SJCRH30 (cell line): ENCODE measurements around the gene PEX11G. TPM values are rescaled to one million over a fixed set of nuclear protein-coding genes. Genes with fewer than 3 reads are reported as not detected.

Experiments
- DNase-seq, 2 experiments: peaks; one replicate each; pipeline ENCODE4 v3.0.0-alpha.2; 2015 to 2020
- H3K27ac ChIP-seq: fragments of 250-450 bp; sonication (Bioruptor Pico); 2 replicates; pipeline ENCODE4 v1.5.1; 2020; ENCODE audit warnings: mild to moderate bottlenecking, moderate library complexity
- H3K27me3 ChIP-seq: fragments of 250-450 bp; sonication (Bioruptor Pico); 2 replicates; pipeline ENCODE4 v1.5.1; 2020; ENCODE audit warnings: mild to moderate bottlenecking, moderate library complexity
- H3K36me3 ChIP-seq: fragments of 250-450 bp; sonication (Bioruptor Pico); 2 replicates; pipeline ENCODE4 v1.5.1; 2020; ENCODE audit warnings: mild to moderate bottlenecking, moderate library complexity
- H3K4me1 ChIP-seq: fragments of 250-450 bp; sonication (Bioruptor Pico); 2 replicates; pipeline ENCODE4 v1.5.1; 2020; ENCODE audit warnings: mild to moderate bottlenecking, moderate library complexity
- H3K4me3 ChIP-seq: fragments of 250-450 bp; sonication (Bioruptor Pico); 2 replicates; pipeline ENCODE4 v1.5.1; 2020; ENCODE audit warnings: mild to moderate bottlenecking, moderate library complexity
- H3K9me3 ChIP-seq: fragments of 250-450 bp; sonication (Bioruptor Pico); replicated peaks from 2 replicates; pipeline ENCODE4 v1.5.1; 2020; ENCODE audit warnings: mild to moderate bottlenecking, moderate library complexity
- total RNA-seq: library from RNA; depleted of rRNA; stranded (reverse); fragments of >200 nt; shearing (Covaris generic); gene quantifications from 2 replicates; pipeline ENCODE4 v1.2.3, GENCODE V29; 2014

PEX11G gene
- total RNA-seq, 1 experiment from 2014 or later = not detected

GRCh38 chr19:7526059-7526929, 37.5 kb upstream of the PEX11G start:
- no peaks in the 10 kb centered on the region for H3K27me3 ChIP-seq
- H3K9me3 ChIP-seq = no peaks in the 10 kb centered on the region
- H3K27ac ChIP-seq = no peak overlapping the region
- no peak for DNase-seq
- H3K36me3 ChIP-seq = no peaks in the 10 kb centered on the region
- H3K4me1 ChIP-seq = peaks cover 4% of the 10 kb centered on the region; the same call in 1 of the 2 replicates
- H3K4me3 ChIP-seq = no peak overlapping the region

- Histone ChIP-seq H3K27me3 (no peaks in the 10 kb centered on the region), H3K27ac (no peak overlapping the region), H3K36me3 (no peaks in the 10 kb centered on the region), H3K9me3 (no peaks in the 10 kb centered on the region), H3K4me3 (no peak overlapping the region), H3K4me1 (peaks cover 4% of the 10 kb centered on the region; the same call in 1 of the 2 replicates)
- no peak for DNase-seq
Observed at GRCh38 chr19:7524992-7525739, 36.3 kb upstream of the PEX11G start.

- no peak for DNase-seq
- H3K27ac ChIP-seq = no peak overlapping the region
- no peak overlapping the region for H3K4me3 ChIP-seq
- no peaks in the 10 kb centered on the region for H3K36me3 ChIP-seq
- peaks cover 4% of the 10 kb centered on the region; the same call in 1 of the 2 replicates for H3K4me1 ChIP-seq
- H3K9me3 ChIP-seq = no peaks in the 10 kb centered on the region
- no peaks in the 10 kb centered on the region for H3K27me3 ChIP-seq
Observed at GRCh38 chr19:7524523-7524922, 35.7 kb upstream of the PEX11G start.

GRCh38 chr19:7522923-7523667, 34.3 kb upstream of the PEX11G start:
- Histone ChIP-seq H3K4me1 (peaks cover 4% of the 10 kb centered on the region; the same call in 1 of the 2 replicates), H3K27ac (no peak overlapping the region), H3K36me3 (no peaks in the 10 kb centered on the region), H3K27me3 (no peaks in the 10 kb centered on the region), H3K4me3 (peak overlapping the region; percentile 68), H3K9me3 (no peaks in the 10 kb centered on the region)
- DNase-seq = no peak

GRCh38 chr19:7522072-7522922, 33.5 kb upstream of the PEX11G start, which contains the start of gene MCOLN1:
TSS of gene MCOLN1 (plus strand) at chr19:7522624. CDS start at chr19:7522751, 127 bp downstream.
- Histone ChIP-seq H3K36me3 (no peaks in the 10 kb centered on the region), H3K9me3 (no peaks in the 10 kb centered on the region), H3K4me1 (peaks cover 4% of the 10 kb centered on the region; the same call in 1 of the 2 replicates), H3K4me3 (peak within 1 kb of the TSS; percentile 68), H3K27me3 (no peaks in the 10 kb centered on the region), H3K27ac (no peak within 1 kb of the TSS)
- peak; percentile 98 for DNase-seq

- no peak for DNase-seq
Observed at GRCh38 chr19:7521551-7522071, 32.8 kb upstream of the PEX11G start.

GRCh38 chr19:7520131-7521051, 31.6 kb upstream of the PEX11G start:
- no peak for DNase-seq
- Histone ChIP-seq H3K27ac (no peak overlapping the region), H3K4me3 (no peak overlapping the region), H3K4me1 (peaks cover 4% of the 10 kb centered on the region; the same call in 1 of the 2 replicates), H3K9me3 (no peaks in the 10 kb centered on the region), H3K27me3 (no peaks in the 10 kb centered on the region), H3K36me3 (no peaks in the 10 kb centered on the region)

More at GRCh38 chr19:7521551-7522071, 32.8 kb upstream of the PEX11G start:
- Histone ChIP-seq H3K27me3 (no peaks in the 10 kb centered on the region), H3K27ac (no peak overlapping the region), H3K36me3 (no peaks in the 10 kb centered on the region), H3K9me3 (no peaks in the 10 kb centered on the region), H3K4me3 (peak overlapping the region; percentile 68), H3K4me1 (peaks cover 4% of the 10 kb centered on the region; the same call in 1 of the 2 replicates)

GRCh38 chr19:7519361-7520130, 30.7 kb upstream of the PEX11G start:
- no peaks in the 10 kb centered on the region for H3K36me3 ChIP-seq
- no peak for DNase-seq
- no peak overlapping the region for H3K27ac ChIP-seq
- no peaks in the 10 kb centered on the region for H3K9me3 ChIP-seq
- peaks cover 6% of the 10 kb centered on the region; the same call in 1 of the 2 replicates for H3K4me1 ChIP-seq
- H3K4me3 ChIP-seq = no peak overlapping the region
- no peaks in the 10 kb centered on the region for H3K27me3 ChIP-seq

GRCh38 chr19:7516878-7517277, 28.0 kb upstream of the PEX11G start:
- H3K9me3 ChIP-seq = no peaks in the 10 kb centered on the region
- no peak overlapping the region for H3K27ac ChIP-seq
- no peaks in the 10 kb centered on the region for H3K27me3 ChIP-seq
- H3K4me1 ChIP-seq = peaks cover 3% of the 10 kb centered on the region; the same call in 1 of the 2 replicates
- peak overlapping the region; percentile 71 for H3K4me3 ChIP-seq
- no peak for DNase-seq
- no peaks in the 10 kb centered on the region for H3K36me3 ChIP-seq

- H3K27me3 ChIP-seq = no peaks in the 10 kb centered on the region
- no peaks in the 10 kb centered on the region for H3K9me3 ChIP-seq
- H3K36me3 ChIP-seq = no peaks in the 10 kb centered on the region
- H3K4me3 ChIP-seq = peak overlapping the region; percentile 71
- peak in 1 of 2 experiments; percentile 15 for DNase-seq
- peaks cover 3% of the 10 kb centered on the region; the same call in 1 of the 2 replicates for H3K4me1 ChIP-seq
- H3K27ac ChIP-seq = peak overlapping the region; percentile 45; the same call in 1 of the 2 replicates
Observed at GRCh38 chr19:7516333-7516732, 27.5 kb upstream of the PEX11G start.

GRCh38 chr19:7515645-7516151, 26.9 kb upstream of the PEX11G start, which contains the start of gene ZNF358:
TSS of gene ZNF358 (plus strand) at chr19:7516103. CDS start at chr19:7519243, 3,140 bp downstream.
- Histone ChIP-seq H3K4me3 (peak within 1 kb of the TSS; percentile 71), H3K9me3 (no peaks in the 10 kb centered on the region), H3K27ac (peak within 1 kb of the TSS; percentile 74), H3K36me3 (no peaks in the 10 kb centered on the region), H3K4me1 (peaks cover 3% of the 10 kb centered on the region; the same call in 1 of the 2 replicates), H3K27me3 (no peaks in the 10 kb centered on the region)
- peak; percentile 82 to 83 for DNase-seq
